Measurements from ENCODE around the gene PTCD2. TPM values are rescaled to one million over a fixed set of nuclear protein-coding genes. Genes with fewer than 3 reads are reported as not detected.

PTCD2 gene
- total and polyA plus RNA-seq, 9 of the 15 experiments (the other 6 are each of a cell fraction or from before 2014, with no cell fraction given), result 11.9 to 28.5 (median 18.6) TPM

DNA sequence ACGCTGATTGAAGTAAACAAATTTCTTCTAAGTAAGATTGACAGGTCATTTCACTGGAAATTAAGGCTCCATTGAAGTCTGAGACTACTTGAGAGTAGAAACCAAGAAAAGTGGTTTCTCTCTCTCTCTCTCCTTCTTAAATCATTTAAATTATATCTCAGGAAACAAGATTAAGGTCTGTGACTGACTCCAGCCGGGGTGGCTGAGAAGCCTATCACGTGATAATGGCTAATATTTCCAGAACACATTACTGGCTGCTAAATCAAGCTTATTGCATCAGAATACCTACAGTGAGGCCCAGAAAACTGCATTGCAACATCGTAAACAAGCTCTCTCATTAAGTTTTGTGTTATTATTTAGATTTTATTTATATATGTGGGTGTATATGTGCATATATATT lies 88.4 kb downstream of the PTCD2 start (continued):
- no peak for TF ChIP-seq ARNT (IDR thresholded peaks at IDR 0.05)
- no peak for TF ChIP-seq ZNF785 (CRISPR knock-in tag; IDR thresholded peaks at IDR 0.05)
- peak; percentile 42; the same call in 1 of the 2 replicates for TF ChIP-seq RAD51 (IDR thresholded peaks at IDR 0.05; ENCODE audit: borderline replicate concordance, low read depth)

DNA sequence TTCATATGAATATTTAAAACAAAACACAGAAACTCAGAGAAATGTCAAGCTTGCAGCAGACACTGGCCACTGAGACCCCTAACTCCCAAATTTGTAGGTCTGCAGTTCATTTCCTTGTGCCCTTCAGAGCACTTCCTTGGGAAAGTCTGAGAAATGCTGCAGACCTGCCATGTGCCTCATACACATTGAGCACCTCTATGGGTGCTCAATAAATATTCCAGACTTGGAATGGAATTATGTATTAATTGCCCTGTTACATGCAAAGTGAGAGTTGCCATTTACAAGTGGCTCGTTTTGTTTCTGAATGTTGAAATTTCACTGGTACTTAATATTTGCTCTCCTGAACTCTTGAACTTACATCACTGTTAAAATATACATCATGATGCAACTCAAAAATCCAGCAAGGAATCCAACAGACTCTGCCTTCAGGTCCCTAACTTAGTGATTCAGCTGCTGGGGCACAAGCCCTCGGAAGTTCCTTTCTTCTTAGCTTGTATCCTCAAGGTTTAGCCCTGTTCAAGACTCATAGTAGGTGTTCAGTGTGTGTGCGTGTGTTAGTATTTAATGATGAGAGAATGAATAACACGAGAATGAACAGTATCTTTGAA lies 90.6 kb downstream of the PTCD2 start:
- H3K9me3 ChIP-seq (replicated peaks; ENCODE audit: control insufficient read depth, insufficient read depth, low read depth, low read length), result no peaks in the 10 kb centered on the region
- in situ Hi-C loops (cut with MboI) (no loop called here), intact Hi-C loops (cut with micrococcal nuclease) (no loop called here)
- H3K4me1 ChIP-seq (replicated peaks in 1 of 2; ENCODE audit: control insufficient read depth in 2 of 2, insufficient read depth in 2 of 2, low read length in 2 of 2), result no peaks in the 10 kb centered on the region
- no peaks in the 10 kb centered on the region for H3K9me1 ChIP-seq (ENCODE audit: control insufficient read depth, insufficient read depth, low read length)
- no peak overlapping the region for H3K27ac ChIP-seq (ENCODE audit: extremely low read depth, low read depth, low read length)
- H3K79me2 ChIP-seq (ENCODE audit: control insufficient read depth, insufficient read depth, low read length), result no peaks in the 10 kb centered on the region
- no peak for ATAC-seq
- no peaks in the 10 kb centered on the region for H3K36me3 ChIP-seq (ENCODE audit: control insufficient read depth, insufficient read depth, low read length)
- POLR2A ChIA-PET, result no interaction called here
- no peak overlapping the region for H3K4me3 ChIP-seq
- CTCF ChIA-PET (ENCODE audit: low intra/inter-chr PET ratio), result no interaction called here
- H2AFZ ChIP-seq (ENCODE audit: low read depth, low read length), result no peak overlapping the region
- no peak overlapping the region for H3K4me2 ChIP-seq (ENCODE audit: insufficient read depth, low read length)
- no peaks in the 10 kb centered on the region for H4K20me1 ChIP-seq (replicated peaks; ENCODE audit: control insufficient read depth, insufficient read depth, low read length)
- no peak overlapping the region for H3K9ac ChIP-seq (ENCODE audit: insufficient read depth in 1 of 2, low read depth in 2 of 2, low read length in 2 of 2)
- no TSS peak for BruUV-seq (replicated peaks)
- DNase-seq (ENCODE audit: extremely low read depth in 1 of 4, low spot score in 3 of 4), result no peak
- H3K27me3 ChIP-seq (ENCODE audit: control insufficient read depth in 2 of 2, insufficient read depth in 2 of 2, low read length in 2 of 2), result peaks cover 5 to 12% of the 10 kb centered on the region in 2 experiments; a peak in 1 of 5 replicates
- WGBS (ENCODE audit: insufficient coverage, low coverage, missing lambda C conversion rate), result 2% methylated on average over 4 of the region's 4 CpGs
- no peak for FAIRE-seq
- TF ChIP-seq KLF6 (CRISPR knock-in tag; IDR thresholded peaks at IDR 0.05; ENCODE audit: borderline replicate concordance) (no peak), RBM34 (IDR thresholded peaks at IDR 0.05; ENCODE audit: borderline replicate concordance, insufficient read depth, low read length) (no peak), ZNF551 (CRISPR knock-in tag; IDR thresholded peaks at IDR 0.05) (no peak), ZNF518B (CRISPR knock-in tag; IDR thresholded peaks at IDR 0.05) (no peak), TRIM25 (IDR thresholded peaks at IDR 0.05; ENCODE audit: borderline replicate concordance) (no peak), NR4A1 (CRISPR knock-in tag; IDR thresholded peaks at IDR 0.05) (no peak), NR4A1 (tag; IDR thresholded peaks at IDR 0.05) (no peak), HBP1 (CRISPR knock-in tag; IDR thresholded peaks at IDR 0.05) (no peak)
- TF ChIP-seq, protein P1, sequence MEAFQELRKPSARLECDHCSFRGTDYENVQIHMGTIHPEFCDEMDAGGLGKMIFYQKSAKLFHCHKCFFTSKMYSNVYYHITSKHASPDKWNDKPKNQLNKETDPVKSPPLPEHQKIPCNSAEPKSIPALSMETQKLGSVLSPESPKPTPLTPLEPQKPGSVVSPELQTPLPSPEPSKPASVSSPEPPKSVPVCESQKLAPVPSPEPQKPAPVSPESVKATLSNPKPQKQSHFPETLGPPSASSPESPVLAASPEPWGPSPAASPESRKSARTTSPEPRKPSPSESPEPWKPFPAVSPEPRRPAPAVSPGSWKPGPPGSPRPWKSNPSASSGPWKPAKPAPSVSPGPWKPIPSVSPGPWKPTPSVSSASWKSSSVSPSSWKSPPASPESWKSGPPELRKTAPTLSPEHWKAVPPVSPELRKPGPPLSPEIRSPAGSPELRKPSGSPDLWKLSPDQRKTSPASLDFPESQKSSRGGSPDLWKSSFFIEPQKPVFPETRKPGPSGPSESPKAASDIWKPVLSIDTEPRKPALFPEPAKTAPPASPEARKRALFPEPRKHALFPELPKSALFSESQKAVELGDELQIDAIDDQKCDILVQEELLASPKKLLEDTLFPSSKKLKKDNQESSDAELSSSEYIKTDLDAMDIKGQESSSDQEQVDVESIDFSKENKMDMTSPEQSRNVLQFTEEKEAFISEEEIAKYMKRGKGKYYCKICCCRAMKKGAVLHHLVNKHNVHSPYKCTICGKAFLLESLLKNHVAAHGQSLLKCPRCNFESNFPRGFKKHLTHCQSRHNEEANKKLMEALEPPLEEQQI (IDR thresholded peaks at IDR 0.05), result no peak
